ENCODE data around the gene GAB1.

GRCh38 chr4:143289370-143289769 is 47.3 kb upstream of the GAB1 start:
- TF ChIP-seq POLR2A (IDR thresholded peaks at IDR 0.05) (no peak), CTCF (IDR thresholded peaks at IDR 0.05) (no peak)

Data from testis (tissue), 2 donors.